NT2/D1 (cell line): ENCODE measurements around the gene PRKCQ.

Experiments used
- DNase-seq: peaks from one replicate; pipeline ENCODE4 v3.0.0-alpha.2; 2011; ENCODE audit warnings: low read depth, low spot score
- H3K27me3 ChIP-seq: 2 replicates; pipeline ENCODE4 v1.6.0; 2011; ENCODE audit warnings: mild to moderate bottlenecking; ENCODE audit not compliant: insufficient read length, insufficient read depth
- H3K36me3 ChIP-seq: 2 replicates; pipeline ENCODE4 v1.6.1; 2011; ENCODE audit warnings: mild to moderate bottlenecking, low read length, mixed read lengths; ENCODE audit not compliant: insufficient read depth, insufficient read length
- H3K4me1 ChIP-seq: 2 replicates; pipeline ENCODE4 v1.5.1; 2011; ENCODE audit not compliant: insufficient read depth, insufficient read length
- H3K4me3 ChIP-seq: 2 replicates; pipeline ENCODE4 v1.5.1; 2011; ENCODE audit warnings: low read depth; ENCODE audit not compliant: insufficient read length
- H3K9ac ChIP-seq: 2 replicates; pipeline ENCODE4 v1.6.0; 2011; ENCODE audit warnings: low read depth; ENCODE audit not compliant: insufficient read length
- H3K9me3 ChIP-seq: 2 replicates; pipeline ENCODE4 v1.5.1; 2011; ENCODE audit warnings: mild to moderate bottlenecking, low read length; ENCODE audit not compliant: insufficient read depth
- SUZ12 ChIP-seq: IDR thresholded peaks from 2 replicates; pipeline ENCODE4 v1.6.1; 2011; ENCODE audit not compliant: insufficient read length, insufficient read depth; ENCODE audit errors: extremely low read depth
- YY1 ChIP-seq: IDR thresholded peaks from 2 replicates; pipeline ENCODE4 v1.6.1; 2011; ENCODE audit not compliant: insufficient read length, insufficient read depth
- ZNF274 ChIP-seq: IDR thresholded peaks from 2 replicates; pipeline ENCODE4 v1.6.1; 2011; ENCODE audit warnings: mild to moderate bottlenecking, low read depth, low read length

PRKCQ gene

DNA sequence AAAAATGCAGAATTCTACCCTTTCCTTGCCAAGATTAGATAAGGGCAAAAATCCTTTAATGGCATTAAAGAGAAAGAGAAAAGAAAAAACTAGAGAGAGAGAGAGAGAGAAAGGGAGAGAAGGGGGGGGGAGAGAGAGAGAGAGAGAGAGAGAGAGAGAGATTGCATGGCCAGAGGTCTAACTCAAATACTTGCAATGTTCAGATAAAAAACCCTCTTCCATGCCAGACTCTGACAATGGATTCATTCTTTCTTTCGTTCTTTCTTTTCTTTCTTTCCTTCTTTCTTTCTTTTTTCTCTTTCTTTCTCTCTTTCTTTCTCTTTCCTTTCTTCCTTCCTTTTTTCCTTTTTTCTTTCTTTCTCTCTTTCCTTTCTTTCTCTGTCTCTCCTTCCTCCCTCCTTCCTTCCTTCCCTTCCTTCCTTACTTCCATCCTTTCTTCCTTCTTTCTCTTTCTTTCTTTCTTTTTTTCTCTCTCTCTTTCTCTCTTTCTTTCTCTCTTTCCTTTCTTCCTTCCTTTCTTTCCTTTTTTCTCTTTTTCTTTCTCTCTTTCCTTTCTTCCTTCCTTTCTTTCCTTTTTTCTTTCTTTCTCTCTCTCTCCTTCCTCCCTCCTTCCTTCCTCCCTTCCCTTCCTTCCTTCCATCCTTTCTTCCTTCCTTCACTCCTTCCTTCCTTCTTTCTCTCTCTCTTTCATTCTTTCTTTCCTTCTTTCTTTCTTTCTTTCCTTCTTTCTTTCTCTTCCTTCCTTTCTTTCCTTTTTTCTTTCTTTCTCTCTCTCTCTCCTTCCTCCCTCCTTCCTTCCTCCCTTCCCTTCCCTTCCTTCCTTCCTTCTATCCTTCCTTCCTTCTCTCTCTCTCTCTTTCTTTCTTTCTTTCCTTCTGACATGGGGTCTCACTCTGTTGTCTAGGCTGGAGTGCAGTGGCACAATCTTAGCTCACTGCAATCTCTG, 175.7 kb downstream of the PRKCQ start:
- Histone ChIP-seq H3K9ac (no peak overlapping the region), H3K4me1 (no peaks in the 10 kb centered on the region), H3K27me3 (peaks cover 3% of the 10 kb centered on the region), H3K36me3 (no peaks in the 10 kb centered on the region), H3K9me3 (no peaks in the 10 kb centered on the region), H3K4me3 (no peak overlapping the region)
- DNase-seq: no peak
- TF ChIP-seq YY1 (no peak), SUZ12 (no peak), ZNF274 (no peak)

DNA sequence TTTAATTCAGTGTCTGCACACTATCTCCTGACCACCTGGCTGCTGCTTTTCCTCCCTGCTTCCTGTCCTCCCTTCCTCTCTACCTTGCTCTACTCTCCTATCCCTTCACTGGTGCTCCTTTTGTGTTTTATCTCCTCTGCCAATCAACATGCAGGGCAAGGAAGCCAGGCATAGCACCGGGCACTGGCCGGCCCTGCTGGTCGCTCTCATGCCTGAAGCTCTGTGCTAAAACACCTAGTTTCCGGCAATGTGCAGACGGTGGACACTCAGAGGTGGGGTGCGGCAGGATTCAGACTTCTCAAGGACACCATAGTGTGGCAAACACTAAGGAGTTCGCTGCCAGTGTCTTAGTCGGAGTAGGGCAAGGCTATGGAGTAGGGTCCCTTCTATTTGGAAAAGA, 177.1 kb downstream of the PRKCQ start:
- Histone ChIP-seq H3K9ac (no peak overlapping the region), H3K27me3 (peaks cover 3% of the 10 kb centered on the region), H3K9me3 (no peaks in the 10 kb centered on the region), H3K4me1 (no peaks in the 10 kb centered on the region), H3K4me3 (no peak overlapping the region), H3K36me3 (no peaks in the 10 kb centered on the region)
- TF ChIP-seq SUZ12 (no peak), ZNF274 (no peak), YY1 (no peak)
- no peak for DNase-seq

DNA sequence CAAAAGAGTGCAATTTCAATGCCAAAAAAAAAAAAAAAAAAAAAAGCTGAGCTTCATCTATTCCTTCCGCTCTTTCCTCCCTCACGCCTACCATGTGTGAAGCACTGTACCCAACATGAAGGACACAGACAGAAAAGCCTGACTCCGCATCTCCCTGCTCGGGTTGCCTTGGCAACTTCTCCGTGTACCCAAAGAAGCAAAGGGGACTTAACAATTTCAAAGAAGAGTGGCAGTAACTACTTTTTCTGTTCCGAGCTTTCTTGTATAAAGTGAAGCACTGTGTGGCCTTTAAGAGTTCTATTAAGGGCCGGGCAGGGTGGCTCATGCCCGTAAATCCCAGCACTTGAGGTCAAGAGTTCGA, 177.7 kb downstream of the PRKCQ start:
- Histone ChIP-seq H3K9ac (no peak overlapping the region), H3K4me1 (no peaks in the 10 kb centered on the region), H3K36me3 (no peaks in the 10 kb centered on the region), H3K4me3 (no peak overlapping the region), H3K9me3 (no peaks in the 10 kb centered on the region), H3K27me3 (peaks cover 3% of the 10 kb centered on the region)
- no peak for TF ChIP-seq ZNF274
- no peak for TF ChIP-seq YY1
- TF ChIP-seq SUZ12: no peak
- no peak for DNase-seq

GRCh38 chr10:6401558-6402348, 178.3 kb downstream of the PRKCQ start:
- H3K27me3 ChIP-seq: peaks cover 3% of the 10 kb centered on the region
- H3K9ac ChIP-seq: peak overlapping the region; percentile 36
- no peak overlapping the region for H3K4me3 ChIP-seq
- H3K9me3 ChIP-seq: no peaks in the 10 kb centered on the region
- peak; percentile 73 for DNase-seq
- no peaks in the 10 kb centered on the region for H3K4me1 ChIP-seq
- TF ChIP-seq SUZ12: no peak
- no peak for TF ChIP-seq YY1
- TF ChIP-seq ZNF274: no peak
- H3K36me3 ChIP-seq: no peaks in the 10 kb centered on the region

- Histone ChIP-seq H3K9me3 (no peaks in the 10 kb centered on the region), H3K4me1 (no peaks in the 10 kb centered on the region), H3K4me3 (no peak overlapping the region), H3K9ac (no peak overlapping the region), H3K36me3 (no peaks in the 10 kb centered on the region), H3K27me3 (peaks cover 3% of the 10 kb centered on the region)
- TF ChIP-seq YY1 (no peak), ZNF274 (no peak), SUZ12 (no peak)
- no peak for DNase-seq
Observed at GRCh38 chr10:6400821-6401465, 179.1 kb downstream of the PRKCQ start.

DNA sequence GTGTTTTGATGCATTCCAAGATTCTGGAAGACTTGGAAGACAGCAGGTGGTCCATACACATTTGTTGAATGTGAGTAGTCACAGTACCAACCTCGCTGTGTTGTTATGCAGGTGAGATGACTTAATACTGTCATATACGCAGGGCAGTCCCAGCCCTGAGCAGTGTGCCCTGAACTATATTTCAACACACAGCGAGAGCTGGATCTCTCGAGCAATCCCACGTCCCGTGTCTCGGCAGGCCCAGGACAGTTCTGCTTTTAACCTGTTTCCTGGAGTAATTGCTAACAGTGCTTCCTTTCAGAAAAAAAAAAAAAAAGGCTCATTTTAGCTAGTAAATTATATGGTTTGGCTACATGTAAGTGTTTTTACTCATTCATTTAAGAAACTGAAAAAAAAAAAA, 179.7 kb downstream of the PRKCQ start:
- no peak overlapping the region for H3K4me3 ChIP-seq
- no peaks in the 10 kb centered on the region for H3K9me3 ChIP-seq
- peaks cover 3% of the 10 kb centered on the region for H3K27me3 ChIP-seq
- DNase-seq: no peak
- TF ChIP-seq SUZ12: no peak
- TF ChIP-seq YY1: no peak
- no peak for TF ChIP-seq ZNF274
- H3K9ac ChIP-seq: no peak overlapping the region
- H3K36me3 ChIP-seq: no peaks in the 10 kb centered on the region
- no peaks in the 10 kb centered on the region for H3K4me1 ChIP-seq
